Large intestine (tissue), 3 donors: ENCODE measurements around the gene POLDIP2. TPM values are rescaled to one million over a fixed set of nuclear protein-coding genes. Genes with fewer than 3 reads are reported as not detected.
"Not testable (repeated sequence)": the region's sequence is repeated elsewhere in the genome, so short reads cannot be mapped to it uniquely, and the experiment has no call there.

Source experiments
- DNase-seq, 2 donors: peaks; one replicate each; pipeline versions ENCODE4 v3.0.0 to v3.0.0-alpha.2; 2013
- H3K27ac ChIP-seq: one replicate; pipeline ENCODE4 v1.5.1; 2013; ENCODE audit warnings: low read length
- H3K27me3 ChIP-seq: 2 replicates; pipeline ENCODE4 v1.6.1; 2013; ENCODE audit warnings: low read length; ENCODE audit not compliant: control insufficient read depth, insufficient read depth
- H3K36me3 ChIP-seq: 2 replicates; pipeline ENCODE4 v1.6.1; 2013; ENCODE audit warnings: low read length; ENCODE audit not compliant: control insufficient read depth, insufficient read depth
- H3K4me1 ChIP-seq: one replicate; pipeline ENCODE4 v1.6.1; 2013; ENCODE audit warnings: low read length; ENCODE audit not compliant: control insufficient read depth, insufficient read depth
- H3K4me3 ChIP-seq: one replicate; pipeline ENCODE4 v1.5.1; 2013; ENCODE audit warnings: low read length
- H3K9me3 ChIP-seq: one replicate; pipeline ENCODE4 v1.6.1; 2013; ENCODE audit warnings: mild to moderate bottlenecking, low read depth, low read length, moderate library complexity; ENCODE audit not compliant: control insufficient read depth
- WGBS: methylation state at CpG from one replicate; pipeline ENCODE4 v1.1.5; 2013; ENCODE audit warnings: low lambda C conversion rate; ENCODE audit not compliant: insufficient coverage; 5-methylcytosine and 5-hydroxymethylcytosine counted together
- polyA plus RNA-seq: library from polyadenylated mRNA; unstranded; fragments of 120-200 nt; gene quantifications from one replicate; pipeline ENCODE4 v1.2.1, GENCODE V29; 2013

Gene POLDIP2
- polyA plus RNA-seq, 1 donor: 68.2 TPM

DNA sequence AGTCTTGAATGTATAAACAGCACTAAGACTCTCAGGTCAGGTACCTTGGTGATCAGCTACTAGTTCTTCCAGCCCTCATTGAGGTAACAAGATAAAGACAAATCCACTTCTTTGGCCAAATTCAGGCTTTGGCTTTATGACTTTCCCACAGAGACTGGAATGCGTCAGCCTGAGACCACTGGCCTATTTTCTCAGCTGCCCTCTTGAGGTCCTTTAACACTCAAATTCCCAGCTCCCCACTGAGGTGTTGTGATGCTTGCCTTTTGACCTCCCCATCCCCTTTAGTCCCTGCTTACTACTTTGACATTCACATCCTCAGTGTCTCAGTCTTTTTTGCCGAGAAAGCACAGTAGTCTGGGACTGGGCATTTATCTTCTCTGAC lies 11.1 kb downstream of the POLDIP2 start:
- H3K27ac ChIP-seq: no peak overlapping the region
- peaks cover 96% of the 10 kb centered on the region for H3K36me3 ChIP-seq
- H3K4me3 ChIP-seq: no peak overlapping the region
- DNase-seq: no peak
- H3K9me3 ChIP-seq: no peaks in the 10 kb centered on the region
- WGBS: no CpG with 5 or more reads among the region's 2 CpGs
- no peaks in the 10 kb centered on the region for H3K4me1 ChIP-seq
- H3K27me3 ChIP-seq: no peaks in the 10 kb centered on the region

DNA sequence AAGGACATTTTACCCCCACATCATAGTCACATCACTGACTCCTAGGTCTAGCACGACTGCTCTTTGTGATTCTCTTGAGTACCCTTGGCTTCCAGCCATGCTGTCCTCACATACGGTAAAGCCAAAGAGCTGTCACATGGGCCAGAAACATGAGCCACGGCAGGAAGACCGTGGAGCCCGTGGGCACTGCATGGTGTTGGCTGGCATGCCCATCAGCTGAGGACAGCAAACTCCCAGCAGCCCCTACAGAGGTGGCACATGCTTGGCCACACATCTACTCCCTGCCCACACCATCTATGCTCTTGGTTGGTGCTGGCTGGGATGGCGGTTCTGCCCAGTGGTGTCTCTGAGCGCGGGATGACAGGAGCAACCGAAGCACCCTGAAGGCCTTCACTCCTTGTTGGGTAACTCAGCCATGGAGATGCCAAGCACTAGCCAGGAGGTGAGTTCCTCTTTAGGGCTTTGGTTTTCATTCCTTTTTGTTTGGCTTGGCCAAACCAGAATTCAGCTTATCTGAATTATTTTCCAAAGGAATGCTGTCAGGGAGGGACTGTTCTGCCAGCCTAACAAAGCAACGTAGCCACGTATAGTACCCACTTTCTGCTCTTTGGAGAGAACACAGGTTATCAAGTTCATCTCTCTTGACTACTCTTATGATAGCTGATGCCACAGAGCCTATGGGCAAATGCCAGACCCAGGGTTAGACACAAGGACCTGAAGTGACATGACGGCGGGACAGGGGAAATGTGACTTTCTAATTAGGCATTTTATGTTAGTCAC lies 11.7 kb downstream of the POLDIP2 start:
- Histone ChIP-seq H3K4me3 (no peak overlapping the region), H3K9me3 (no peaks in the 10 kb centered on the region), H3K27ac (no peak overlapping the region), H3K27me3 (no peaks in the 10 kb centered on the region), H3K4me1 (no peaks in the 10 kb centered on the region), H3K36me3 (peaks cover 94% of the 10 kb centered on the region)
- DNase-seq: no peak
- WGBS: no CpG with 5 or more reads among the region's 13 CpGs

DNA sequence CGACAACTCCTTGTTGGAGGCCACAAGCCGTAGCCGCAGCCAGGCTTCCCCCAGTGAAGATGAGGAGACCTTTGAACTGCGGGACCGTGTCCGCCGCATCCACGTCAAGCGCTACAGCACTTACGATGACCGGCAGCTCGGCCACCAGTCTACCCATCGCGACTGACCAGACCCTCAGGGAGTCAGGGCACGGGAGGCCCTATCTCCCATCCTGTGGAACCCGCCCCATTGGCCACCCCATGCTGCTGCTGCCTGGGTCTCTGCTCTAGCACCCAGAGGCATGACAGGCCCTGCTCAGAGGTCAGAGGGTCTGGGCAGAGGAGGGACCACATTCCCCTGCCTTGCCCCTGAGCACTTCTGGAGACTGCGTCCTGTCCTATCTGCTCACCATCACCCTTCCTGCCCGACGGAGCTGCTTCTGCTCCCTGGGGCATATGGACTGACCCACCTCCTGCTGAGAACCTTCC lies 12.9 kb downstream of the POLDIP2 start:
- H3K36me3 ChIP-seq: peaks cover 93% of the 10 kb centered on the region
- WGBS: no CpG with 5 or more reads among the region's 19 CpGs
- no peak overlapping the region for H3K4me3 ChIP-seq
- DNase-seq: no peak
- no peaks in the 10 kb centered on the region for H3K27me3 ChIP-seq
- no peak overlapping the region for H3K27ac ChIP-seq
- no peaks in the 10 kb centered on the region for H3K9me3 ChIP-seq
- H3K4me1 ChIP-seq: no peaks in the 10 kb centered on the region

DNA sequence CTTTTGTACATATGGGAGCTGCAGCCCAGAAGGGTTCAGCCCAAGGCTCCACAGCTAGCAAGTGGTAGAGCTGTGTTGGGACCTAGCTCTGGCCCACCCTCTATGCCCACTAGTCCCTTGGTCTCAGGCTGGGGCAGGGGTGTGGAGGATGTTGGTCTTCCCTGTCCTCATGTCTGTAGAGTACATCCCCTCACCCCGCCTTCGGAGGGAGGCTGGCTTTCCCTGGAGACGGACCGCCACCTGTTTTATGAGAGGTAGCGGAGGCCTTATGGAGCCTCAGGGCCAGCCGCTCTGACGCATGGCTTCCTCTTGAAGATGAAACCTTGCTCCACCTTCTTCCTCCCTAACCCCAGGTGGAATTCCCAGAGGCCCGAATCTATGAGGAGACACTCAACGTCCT lies 13.3 kb downstream of the POLDIP2 start:
- Histone ChIP-seq H3K27ac (no peak overlapping the region), H3K27me3 (no peaks in the 10 kb centered on the region), H3K36me3 (peaks cover 93% of the 10 kb centered on the region), H3K4me3 (no peak overlapping the region), H3K9me3 (no peaks in the 10 kb centered on the region), H3K4me1 (no peaks in the 10 kb centered on the region)
- no peak for DNase-seq
- no CpG with 5 or more reads among the region's 9 CpGs for WGBS

DNA sequence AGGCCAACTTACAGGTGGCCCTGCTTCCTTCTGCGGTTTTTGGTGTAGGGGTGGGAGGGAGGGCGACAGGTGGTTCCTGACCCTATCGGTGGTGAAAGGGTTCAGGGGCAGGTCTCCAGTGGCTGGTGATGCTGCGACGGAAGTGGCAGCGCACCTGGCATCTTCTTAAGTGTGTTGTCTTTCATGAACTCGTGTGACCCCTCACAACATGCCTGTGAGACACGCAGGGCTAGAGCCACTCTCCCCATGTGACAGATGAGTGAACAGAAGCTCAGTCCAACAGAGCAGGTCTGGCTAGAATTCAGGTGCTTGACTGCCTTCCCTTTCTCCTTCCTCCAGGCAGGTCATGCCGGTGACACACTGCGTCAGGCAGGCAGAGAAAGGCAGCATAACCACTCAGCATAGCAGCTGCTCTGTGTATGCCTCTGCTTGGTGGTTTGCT lies 13.8 kb downstream of the POLDIP2 start:
- no CpG with 5 or more reads among the region's 10 CpGs for WGBS
- Histone ChIP-seq H3K36me3 (peaks cover 88% of the 10 kb centered on the region), H3K27ac (no peak overlapping the region), H3K9me3 (no peaks in the 10 kb centered on the region), H3K4me1 (no peaks in the 10 kb centered on the region), H3K27me3 (no peaks in the 10 kb centered on the region), H3K4me3 (no peak overlapping the region)
- DNase-seq: no peak

DNA sequence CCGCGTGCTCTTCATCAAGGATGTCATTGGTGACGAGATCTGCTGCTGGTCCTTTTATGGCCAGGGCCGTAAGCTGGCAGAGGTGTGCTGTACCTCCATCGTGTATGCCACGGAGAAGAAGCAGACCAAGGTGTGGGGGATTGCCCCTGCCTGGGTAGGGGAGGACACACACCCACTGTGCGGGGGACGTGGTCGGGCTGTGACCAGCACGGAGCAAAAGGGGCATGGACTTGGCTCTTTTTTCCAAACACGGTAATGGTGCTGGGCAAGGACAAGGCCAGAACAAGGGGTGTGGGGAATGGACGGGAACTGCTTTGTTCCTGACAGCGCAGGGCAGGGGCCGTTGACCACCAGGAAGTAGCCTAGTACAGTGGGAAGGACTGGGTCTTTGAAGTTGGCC lies 15.0 kb downstream of the POLDIP2 start:
- Histone ChIP-seq H3K27me3 (no peaks in the 10 kb centered on the region), H3K4me3 (no peak overlapping the region), H3K36me3 (peaks cover 76% of the 10 kb centered on the region), H3K27ac (no peak overlapping the region), H3K9me3 (no peaks in the 10 kb centered on the region), H3K4me1 (no peaks in the 10 kb centered on the region)
- WGBS: no CpG with 5 or more reads among the region's 14 CpGs
- DNase-seq: no peak

- WGBS: no CpG with 5 or more reads among the region's 11 CpGs
- DNase-seq: no peak
- Histone ChIP-seq H3K9me3 (no peaks in the 10 kb centered on the region), H3K27me3 (no peaks in the 10 kb centered on the region), H3K4me3 (no peak overlapping the region), H3K27ac (no peak overlapping the region), H3K36me3 (peaks cover 69% of the 10 kb centered on the region), H3K4me1 (peaks cover 8% of the 10 kb centered on the region)
Measured at GRCh38 chr17:28341516-28341915, 15.8 kb downstream of the POLDIP2 start.

- no peak overlapping the region for H3K27ac ChIP-seq
- no peaks in the 10 kb centered on the region for H3K9me3 ChIP-seq
- peaks cover 8% of the 10 kb centered on the region for H3K4me1 ChIP-seq
- H3K4me3 ChIP-seq: no peak overlapping the region
- peaks cover 57% of the 10 kb centered on the region for H3K36me3 ChIP-seq
- WGBS: no CpG with 5 or more reads among the region's 6 CpGs
- no peaks in the 10 kb centered on the region for H3K27me3 ChIP-seq
- DNase-seq: no peak
Measured at GRCh38 chr17:28340374-28340773, 17.0 kb downstream of the POLDIP2 start.

DNA sequence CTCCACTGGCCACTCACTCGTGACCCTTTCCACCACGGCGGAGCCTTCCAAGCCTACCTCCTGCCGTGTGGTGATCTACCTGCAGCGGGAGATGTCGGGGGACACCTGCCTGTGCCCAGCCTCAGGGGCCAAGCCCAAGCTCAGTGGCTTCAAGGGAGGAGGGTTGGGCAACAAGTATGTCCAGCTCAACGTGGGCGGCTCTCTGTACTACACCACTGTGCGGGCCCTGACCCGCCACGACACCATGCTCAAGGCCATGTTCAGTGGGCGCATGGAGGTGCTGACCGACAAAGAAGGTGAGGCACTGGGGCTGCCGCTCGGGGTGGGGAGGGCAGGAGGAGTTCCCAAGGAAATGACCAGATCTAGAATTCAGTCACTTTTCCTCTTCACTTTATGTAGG lies 17.9 kb downstream of the POLDIP2 start:
- H3K27ac ChIP-seq: no peak overlapping the region
- WGBS: no CpG with 5 or more reads among the region's 15 CpGs
- no peak for DNase-seq
- no peaks in the 10 kb centered on the region for H3K27me3 ChIP-seq
- peaks cover 12% of the 10 kb centered on the region for H3K4me1 ChIP-seq
- H3K36me3 ChIP-seq: peaks cover 48% of the 10 kb centered on the region
- H3K4me3 ChIP-seq: no peak overlapping the region
- H3K9me3 ChIP-seq: no peaks in the 10 kb centered on the region

DNA sequence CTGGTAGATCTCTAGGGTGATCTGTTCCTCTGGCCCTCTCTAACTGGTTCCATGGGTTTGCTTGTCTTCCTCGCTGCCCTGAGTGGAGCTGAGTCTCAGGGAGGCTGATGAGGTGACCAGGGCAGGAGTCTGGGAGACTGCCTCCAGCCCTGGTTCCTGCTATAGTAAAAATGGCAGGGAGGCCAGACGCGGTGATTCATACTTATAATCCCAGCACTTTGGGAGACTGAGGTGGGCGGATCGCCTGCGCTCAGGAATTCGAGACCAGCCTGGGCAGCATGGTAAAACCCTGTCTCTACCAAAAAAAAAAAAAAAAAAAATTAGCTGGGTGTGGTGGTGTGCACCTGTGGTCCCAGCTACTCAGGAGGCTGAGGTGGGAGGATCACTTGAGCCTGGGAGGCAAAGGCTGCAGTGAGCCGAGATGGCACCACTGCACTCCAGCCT lies 18.5 kb downstream of the POLDIP2 start:
- not testable (repeated sequence) for H3K27ac ChIP-seq

More for the DNA sequence above, 18.5 kb downstream of the POLDIP2 start:
- peaks cover 42% of the 10 kb centered on the region for H3K36me3 ChIP-seq
- H3K4me3 ChIP-seq, H3K9me3 ChIP-seq, DNase-seq, H3K27me3 ChIP-seq: not testable (repeated sequence)
- peaks cover 16% of the 10 kb centered on the region for H3K4me1 ChIP-seq
- no CpG with 5 or more reads among the region's 8 CpGs for WGBS
